T follicular helper cell (primary cell): ENCODE results near the gene HPSE2.

Experiments used
- DNase-seq: peaks from one replicate; pipeline ENCODE4 v3.0.0-alpha.2; 2020; ENCODE audit warnings: low read depth

HPSE2 gene

DNA sequence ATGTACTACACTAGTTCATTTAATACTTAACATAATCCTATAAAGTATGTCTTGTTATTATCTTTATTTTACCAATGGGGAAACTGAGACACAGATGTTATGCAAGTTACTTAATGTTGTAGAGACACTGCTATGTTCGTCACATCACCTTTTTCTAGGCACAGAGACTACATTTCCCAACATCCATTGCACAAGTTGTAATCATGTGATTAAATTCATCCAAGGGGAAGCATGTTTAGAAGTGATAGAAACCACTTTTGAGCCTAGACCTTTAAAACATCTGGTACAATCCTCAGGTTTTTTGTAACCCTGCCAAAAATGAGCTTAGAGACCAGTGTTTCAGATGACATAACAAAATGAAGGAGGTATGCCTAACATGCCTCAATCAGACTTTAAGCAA, 402.1 kb downstream of the HPSE2 start:
- DNase-seq = no peak

DNA sequence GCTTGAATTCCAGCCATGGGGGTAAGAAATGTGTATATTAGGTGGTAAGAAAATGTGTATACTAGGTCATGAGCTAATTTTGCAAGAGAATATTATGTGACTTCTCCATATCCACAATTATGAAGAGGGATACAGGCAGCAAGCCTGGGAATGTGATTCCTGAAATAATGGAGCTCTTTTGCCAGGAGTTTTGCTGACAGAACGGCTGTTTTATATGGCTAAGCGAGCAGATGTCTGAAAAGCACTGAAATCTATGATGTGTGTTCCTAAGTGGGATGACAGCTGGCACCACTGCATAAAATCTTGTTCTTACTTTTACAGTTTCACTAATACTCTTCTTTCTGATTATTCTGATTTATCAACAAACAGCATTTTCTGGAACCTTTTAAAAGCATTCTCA, 402.9 kb downstream of the HPSE2 start:
- DNase-seq = no peak

DNA sequence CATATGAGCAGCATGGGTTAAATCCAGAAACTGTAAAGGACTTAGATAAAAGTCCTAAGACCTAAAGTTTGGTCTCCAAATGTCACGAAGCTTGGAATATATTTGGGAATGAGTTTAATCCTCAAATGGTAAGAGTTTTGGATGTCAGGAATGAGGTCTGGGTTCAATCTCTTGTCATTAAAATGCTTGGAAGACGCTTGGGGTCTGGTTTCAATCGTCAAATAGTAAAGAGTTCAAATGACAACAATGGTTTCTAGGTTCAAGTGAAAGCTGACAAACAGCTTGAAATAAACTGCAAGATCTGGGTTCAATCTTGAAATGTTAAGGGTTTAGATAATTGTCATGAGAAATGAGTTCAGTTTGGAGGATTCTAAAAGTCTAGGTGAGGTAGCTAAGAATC, 403.5 kb downstream of the HPSE2 start:
- DNase-seq = no peak

DNA sequence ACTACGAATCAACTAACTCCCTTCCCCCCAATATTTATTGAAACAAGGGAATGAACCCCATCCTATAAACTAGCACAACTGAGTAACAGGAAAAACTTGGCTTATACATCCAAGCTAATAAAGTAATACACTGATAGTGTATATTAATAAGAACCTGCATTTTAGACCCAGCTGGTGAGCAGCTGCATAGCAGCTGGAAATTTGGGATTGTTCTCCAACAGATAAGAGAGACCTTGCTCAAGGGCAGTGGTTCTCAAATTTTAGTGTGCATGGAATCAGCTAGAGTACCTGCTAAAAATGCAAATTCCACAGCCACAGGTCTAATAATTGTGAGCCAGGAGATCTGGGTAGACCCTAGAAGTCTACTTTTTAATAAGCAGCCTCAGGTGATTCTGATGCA, 404.3 kb downstream of the HPSE2 start:
- DNase-seq = no peak

GRCh38 chr10:98825741-98826140, 409.9 kb downstream of the HPSE2 start:
- no peak for DNase-seq

DNA sequence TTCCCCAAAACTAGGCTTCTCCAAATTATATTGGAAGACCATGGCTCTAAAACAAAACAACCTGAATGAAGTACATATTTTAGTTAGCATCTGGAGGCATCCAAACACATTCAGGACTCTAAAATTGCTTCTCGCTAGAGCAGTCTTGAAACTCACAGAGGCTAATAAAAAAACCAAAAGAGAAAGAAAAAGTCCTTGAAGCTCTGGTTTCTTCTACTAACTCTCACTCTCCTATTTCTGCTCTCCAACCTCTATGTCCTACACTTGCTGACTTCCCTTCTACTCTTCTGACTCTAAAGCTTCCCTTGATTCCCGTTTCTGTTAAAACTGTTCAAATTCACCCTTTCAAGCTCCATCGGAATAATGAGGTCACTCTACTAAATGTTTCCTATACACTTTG, 418.3 kb downstream of the HPSE2 start:
- DNase-seq = no peak

- no peak for DNase-seq
Measured at GRCh38 chr10:98815039-98815885, 420.4 kb downstream of the HPSE2 start.

DNA sequence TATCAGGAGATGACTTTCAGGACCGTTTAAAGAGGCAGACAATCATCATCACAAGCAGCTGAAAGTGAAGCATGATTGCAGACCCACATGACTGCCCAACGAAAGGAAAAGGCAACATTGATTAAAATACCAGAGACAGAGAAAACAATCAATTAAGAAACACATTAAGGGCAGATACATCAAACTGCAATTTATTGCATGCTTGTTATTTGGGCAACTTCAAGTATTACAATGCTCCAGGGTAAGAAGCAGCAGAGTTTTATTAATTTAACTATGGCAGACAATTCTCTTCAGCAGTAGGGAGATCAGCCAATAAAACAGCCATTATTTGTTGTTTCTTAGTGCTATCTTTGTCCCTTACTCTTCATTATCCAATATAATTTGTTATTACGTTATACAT, 421.2 kb downstream of the HPSE2 start:
- DNase-seq = no peak

DNA sequence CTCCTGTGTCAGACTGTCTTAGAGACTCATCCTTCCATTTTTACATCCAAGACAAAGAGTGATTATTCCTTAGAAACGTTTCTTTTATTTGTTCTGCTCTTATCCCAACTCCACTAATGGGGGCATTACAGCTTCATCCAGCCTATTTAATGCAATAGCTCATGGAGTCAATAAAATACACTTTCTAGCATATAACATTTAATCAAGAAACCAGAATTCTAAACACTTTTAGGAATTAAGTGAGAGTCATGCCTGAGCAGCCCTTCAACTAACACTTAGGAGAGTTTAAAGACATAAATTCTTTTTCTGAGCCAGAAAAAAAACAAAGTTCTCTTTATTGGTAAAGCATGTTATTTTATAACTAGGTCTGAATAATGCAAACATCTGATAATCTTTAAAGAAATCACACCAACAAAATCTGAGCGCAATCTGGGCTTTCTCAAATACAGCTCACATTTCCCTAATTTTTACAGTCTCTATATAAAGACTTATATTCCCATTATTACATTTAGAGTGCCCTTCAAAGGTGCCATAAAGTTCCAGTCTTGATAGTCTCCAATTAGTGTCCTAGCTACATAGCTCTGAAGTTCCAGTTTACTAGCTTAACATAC, 427.3 kb downstream of the HPSE2 start:
- DNase-seq = no peak

GRCh38 chr10:98800263-98800662, 435.4 kb downstream of the HPSE2 start:
- DNase-seq = no peak

DNA sequence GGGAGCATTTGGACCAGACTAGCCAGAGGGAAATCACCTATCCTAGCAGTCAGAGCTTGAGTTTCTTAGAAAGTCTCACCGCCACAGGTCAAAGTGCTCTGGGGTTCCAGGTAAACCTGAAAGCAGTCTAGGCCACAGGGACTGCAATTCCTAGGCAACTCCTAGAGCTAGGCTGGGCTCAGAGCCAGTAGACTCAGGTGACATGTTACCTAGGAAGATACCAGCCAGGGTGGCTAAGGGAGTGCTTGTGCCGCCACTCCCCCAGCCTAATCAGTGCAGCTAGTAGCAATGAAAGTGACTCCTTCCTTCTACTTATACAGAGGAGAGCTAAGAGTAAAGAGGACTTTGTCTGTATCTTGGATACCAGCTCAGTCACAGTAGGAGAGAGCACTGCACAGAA, 440.2 kb downstream of the HPSE2 start:
- no peak for DNase-seq

DNA sequence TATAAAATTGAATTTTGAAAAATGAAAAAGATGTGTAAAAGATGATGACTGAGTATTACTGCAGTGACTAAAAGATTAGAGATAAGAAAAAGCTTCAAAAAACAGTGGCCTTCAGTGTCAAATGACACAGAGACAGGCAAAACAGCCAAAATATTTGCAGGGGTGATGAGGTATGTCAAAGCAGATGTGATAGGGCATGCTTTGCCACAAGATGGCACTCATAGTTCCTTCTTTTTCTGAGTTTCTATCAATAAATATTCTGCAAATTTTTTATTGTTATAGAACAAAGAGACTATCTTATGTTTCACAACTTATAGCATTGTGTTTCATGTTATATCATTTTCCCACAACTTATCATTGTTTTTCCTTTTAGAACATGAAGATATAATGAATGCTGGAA, 444.8 kb downstream of the HPSE2 start:
- no peak for DNase-seq

GRCh38 chr10:98778277-98778759, 457.3 kb downstream of the HPSE2 start:
- DNase-seq = no peak

GRCh38 chr10:98758463-98758862, 477.2 kb downstream of the HPSE2 start:
- no peak for DNase-seq

GRCh38 chr10:98748298-98748697, 487.4 kb downstream of the HPSE2 start:
- DNase-seq = no peak

DNA sequence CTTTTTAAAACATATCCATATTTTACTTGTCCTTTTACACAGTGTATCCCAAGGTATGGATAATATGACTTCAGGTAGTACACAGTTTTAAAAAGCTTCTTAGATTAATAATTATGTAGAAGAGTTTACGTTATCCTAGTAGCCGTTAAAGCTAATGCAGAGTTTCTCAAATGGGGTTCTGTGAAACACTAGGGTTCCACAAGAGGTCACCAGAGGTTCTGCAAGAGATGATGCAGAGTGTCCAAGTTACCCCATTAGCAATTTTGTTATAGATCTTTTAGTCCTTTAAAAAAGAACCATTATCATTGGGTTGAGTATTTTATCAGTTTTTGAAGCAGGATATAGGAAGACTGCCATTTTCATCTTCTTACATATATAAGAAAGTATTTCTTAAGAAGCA, 490.0 kb downstream of the HPSE2 start:
- DNase-seq = no peak

DNA sequence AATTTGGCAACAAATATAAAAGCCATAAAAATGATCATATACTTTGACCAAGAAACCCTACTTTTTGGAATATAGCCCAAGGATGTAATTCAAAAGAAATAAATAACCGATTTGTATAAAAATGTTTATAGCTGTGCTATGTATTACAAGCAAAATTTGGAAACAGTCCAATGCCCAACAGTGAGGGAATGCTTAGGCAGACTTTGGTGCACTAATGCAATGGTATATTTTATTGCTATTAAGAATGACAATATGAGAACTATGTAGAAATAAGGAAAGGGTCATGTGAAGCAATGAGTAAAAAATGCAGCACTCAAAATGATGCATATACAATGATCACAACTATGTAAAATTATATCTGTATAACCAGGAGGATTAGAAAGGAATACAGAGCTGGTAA, 515.1 kb downstream of the HPSE2 start:
- DNase-seq = no peak

DNA sequence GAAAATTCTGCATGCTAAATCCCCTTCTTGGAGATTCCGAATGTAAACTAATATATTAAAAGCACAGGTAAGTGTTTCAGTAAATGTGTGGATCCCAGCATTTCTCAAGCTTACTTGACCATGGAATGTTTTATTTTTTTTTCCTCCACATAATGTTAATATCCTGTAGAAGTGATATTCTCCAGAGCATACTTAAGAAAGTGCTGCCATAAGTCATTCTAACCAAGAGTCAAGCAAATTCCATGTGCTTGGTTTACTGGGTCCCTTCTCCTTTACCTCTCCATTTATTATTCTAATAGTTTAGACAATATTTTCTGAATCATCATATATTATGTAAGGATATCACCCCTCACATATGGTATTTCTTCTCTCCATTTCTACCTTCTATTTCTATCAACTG, 522.1 kb downstream of the HPSE2 start:
- no peak for DNase-seq

DNA sequence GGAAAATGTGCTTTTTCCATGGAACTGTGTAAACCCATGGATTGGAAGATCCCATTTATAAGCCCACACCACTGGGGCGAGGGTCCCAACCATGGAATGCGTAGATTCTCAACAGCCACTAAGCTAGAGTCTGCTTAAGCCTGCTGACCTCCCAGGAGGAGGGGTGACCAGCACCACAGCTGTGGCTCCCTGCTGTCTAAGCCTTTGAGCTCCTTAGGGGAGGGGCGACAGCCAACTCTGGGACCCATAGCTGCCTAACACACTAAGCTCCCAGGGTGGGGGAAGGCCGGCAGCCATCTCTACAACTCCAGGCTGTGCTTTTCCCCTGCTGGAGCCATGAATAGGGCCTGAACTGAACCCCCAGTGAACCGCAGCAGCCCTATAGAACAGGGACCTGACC, 539.1 kb downstream of the HPSE2 start:
- no peak for DNase-seq

DNA sequence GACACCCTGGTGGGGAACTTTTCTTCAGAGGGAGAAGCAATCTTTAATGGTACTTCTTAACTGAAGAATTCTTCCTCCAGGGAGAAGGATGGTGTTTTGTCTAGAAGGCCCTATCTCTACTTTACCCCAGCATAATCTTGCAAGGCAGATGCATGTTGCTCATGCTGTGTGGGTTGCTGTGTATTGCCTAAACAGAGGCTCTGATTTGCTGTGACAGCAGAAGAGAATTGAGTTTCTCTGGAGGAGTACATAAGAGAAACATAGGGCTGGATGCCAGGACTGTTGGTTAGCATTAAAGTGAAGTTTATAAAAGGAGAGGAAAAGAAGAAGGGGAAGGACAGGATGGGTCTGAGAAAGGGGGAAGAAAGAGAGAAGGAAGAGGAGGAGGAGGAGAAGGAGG, 540.8 kb downstream of the HPSE2 start:
- DNase-seq = no peak

GRCh38 chr10:98694014-98694413, 541.6 kb downstream of the HPSE2 start:
- no peak for DNase-seq

DNA sequence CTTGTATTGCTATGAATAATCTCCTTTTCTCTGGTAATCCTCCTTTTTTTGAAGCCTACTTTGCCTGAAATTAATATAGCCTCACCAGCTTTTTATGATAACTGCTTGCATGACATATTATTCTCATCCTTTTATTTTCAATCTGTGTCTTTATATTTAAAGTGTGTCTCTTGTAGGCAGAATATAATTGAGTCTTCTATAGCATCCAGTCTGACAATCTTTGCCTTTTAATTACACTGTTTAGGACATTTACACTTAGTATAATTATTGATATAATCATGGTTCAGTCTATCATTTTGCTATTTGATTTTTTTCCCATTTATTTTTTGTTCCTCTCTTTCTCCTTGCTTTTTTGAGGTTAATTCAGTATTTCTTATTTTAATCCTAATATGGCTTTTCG, 548.0 kb downstream of the HPSE2 start:
- no peak for DNase-seq

- no peak for DNase-seq
Measured at GRCh38 chr10:98684019-98684899, 551.4 kb downstream of the HPSE2 start.
